Heart right ventricle (tissue), 16 donors: Measurements from ENCODE around the gene HERC3. TPM values are rescaled to one million over a fixed set of nuclear protein-coding genes. Genes with fewer than 3 reads are reported as not detected.

Experiments used
- ATAC-seq, 8 donors: fragments of 200-7000 bp; cut with Tn5 transposase; one replicate each; pipeline ENCODE4 v1.9.1; 2020; ENCODE audit warnings: mild to moderate bottlenecking in 8 of 8, moderate library complexity in 8 of 8, moderate number of reproducible peaks in 1 of 8
- DNase-seq, 2 donors: peaks; one replicate each; pipeline ENCODE4 v3.0.0-alpha.2; 2020
- H3K27ac ChIP-seq, 10 donors: fragments of 200-600 bp; sonication (generic) in 2 of 10; one replicate each; pipeline versions ENCODE4 v1.5.0 to v1.8.0; 2020 to 2022; ENCODE audit warnings: mild to moderate bottlenecking in 3 of 10
- H3K27me3 ChIP-seq, 7 donors: fragments of 200-600 bp; one replicate each; pipeline ENCODE4 v1.8.0; 2021 to 2022; ENCODE audit warnings: mild to moderate bottlenecking in 2 of 7
- H3K36me3 ChIP-seq, 9 donors: fragments of 200-600 bp; sonication (generic) in 1 of 9; one replicate each; pipeline versions ENCODE4 v1.5.0 to v1.8.0; 2020 to 2022; ENCODE audit warnings: mild to moderate bottlenecking in 2 of 9
- H3K4me1 ChIP-seq, 9 donors: fragments of 200-600 bp; sonication (generic) in 1 of 9; one replicate each; pipeline versions ENCODE4 v1.5.0 to v1.8.0; 2020 to 2022; ENCODE audit warnings: mild to moderate bottlenecking in 4 of 9
- H3K4me3 ChIP-seq, 10 donors: fragments of 200-600 bp; sonication (generic) in 2 of 10; one replicate each; pipeline versions ENCODE4 v1.5.0 to v1.8.0; 2020 to 2022; ENCODE audit warnings: mild to moderate bottlenecking in 7 of 10, moderate library complexity in 2 of 10
- H3K9me3 ChIP-seq, 11 donors: fragments of 200-600 bp in 10 of 11; sonication (generic) in 2 of 11; one replicate each; pipeline versions ENCODE4 v1.5.0 to v1.8.0; 2013 to 2022; ENCODE audit warnings: mild to moderate bottlenecking in 2 of 11, control low read depth in 1 of 11, moderate library complexity in 1 of 11
- CTCF ChIP-seq, 9 donors: fragments of 200-600 bp; sonication (generic) in 2 of 9; IDR thresholded peaks; one replicate each; pipeline versions ENCODE4 v1.5.0 to v1.8.0; 2021 to 2022; ENCODE audit warnings: antibody characterized with exemption in 9 of 9, mild to moderate bottlenecking in 5 of 9, moderate library complexity in 1 of 9
- WGBS, 2 donors: extraction: QIAGEN DNeasy Blood & Tissue Kit; methylation state at CpG; one replicate each; pipeline ENCODE4 v1.1.7; 2013; ENCODE audit warnings: inconsistent platforms in 1 of 2; 5-methylcytosine and 5-hydroxymethylcytosine counted together
- intact Hi-C, 10 donors: fragments of 100-400 bp; cut with DNase I; formaldehyde crosslinking; loops; one replicate each; pipeline versions ENCODE4 v1.11.1 to v1.14.2; 2022
- polyA plus RNA-seq, 2 donors: library from polyadenylated mRNA; stranded (reverse); fragments of 200-250 nt; gene quantifications; one replicate each; pipeline ENCODE4 v1.2.3, GENCODE V29; 2013
- total RNA-seq, 10 donors: library from RNA; stranded (reverse); fragmentation: NEBNext Ultra II Directional in 3 of 10; extraction: Animal tissue kit (Norgen Biotek cat#: 25700) in 3 of 10; gene quantifications; one replicate each; pipeline versions ENCODE4 v1.2.1 to v1.2.4, GENCODE V29; 2021 to 2023
- donor health status: Arrhythmogenic right ventricular cardiomyopathy.
- donor health status: ischemic (EF 13 %, LVEDD 7.1; RV severe dilation, severe dysfunction).
- donor health status: healthy with polysubstance abuse.
- donor health status: DM: no; HTN: yes; CAD: no.
- donor health status: DM: no; HTN: no; CAD: no.
- donor health status: ischemic (EF 25% LVEDD 6.9; RV normal size, moderate dysfunction).
- donor health status: ischemic (EF 25% LVEDD 5.7; RV mildly dilated, moderate dysfunction).
- donor health status: healthy.
- donor health status: DM: yes; HTN: yes; CAD: no.
- donor health status: Ischemic cardiomyopathy.
- donor health status: ischemic (EF 35%, LVEDD 5.7; RV mildly dilated, moderate dysfunction).
- donor health status: nonischemic (EF 11% LVEDD 7.7; RV severe dilation, severe dysfunction).
- donor health status: DM: yes; HTN: yes; CAD: no.
- donor health status: PGD.
- donor health status: ischemic (EF 29% LVEDD 5.4; RV normal size, mild dysfunction).
- donor health status: nonischemic (EF 23%, LVEDD 6.1; RV moderate dilation, normal function).

The HERC3 gene
- total and polyA plus RNA-seq, 12 donors, result 8.5 to 62.6 (median 46.5) TPM

- Histone ChIP-seq H3K36me3 (peaks cover 0 to 100% (median 24%) of the 10 kb centered on the region in 9 donors), H3K27ac (peak overlapping the region in 5 of 10 donors; percentile 26 to 72 (median 52)), H3K4me3 (no peak overlapping the region), H3K9me3 (no peaks in the 10 kb centered on the region), H3K27me3 (no peaks in the 10 kb centered on the region), H3K4me1 (peaks cover 3 to 52% (median 29%) of the 10 kb centered on the region in 9 donors)
- TF ChIP-seq CTCF (IDR thresholded peaks at IDR 0.05), result no peak
- ATAC-seq, result peak; percentile 66 to 86 (median 76)
- DNase-seq, result peak; percentile 30 to 47
- WGBS, 2 donors, result 72 to 80% methylated on average over 6 of the region's 6 CpGs
- intact Hi-C loops, result loop anchor here in 1 of 10 donors (10.0 kb wide), 1 partner anchor 77 kb away; no protein-coding TSS in a partner anchor
Measured at GRCh38 chr4:88728146-88728545, 135.9 kb downstream of the HERC3 start.

GRCh38 chr4:88729146-88729760 lies 137.0 kb downstream of the HERC3 start:
- 72 to 73% methylated on average over 6 of the region's 6 CpGs for WGBS, 2 donors
- no peaks in the 10 kb centered on the region for H3K27me3 ChIP-seq
- TF ChIP-seq CTCF (IDR thresholded peaks at IDR 0.05), result peak in 1 of 9 donors; percentile 18
- peaks cover 3 to 41% (median 23%) of the 10 kb centered on the region in 9 donors for H3K4me1 ChIP-seq
- intact Hi-C loops, result loop anchor here in 1 of 10 donors (10.0 kb wide), 1 partner anchor 76 kb away; no protein-coding TSS in a partner anchor
- peak in 3 of 8 donors; percentile 20 to 22 (median 20) for ATAC-seq
- no peak for DNase-seq
- peak overlapping the region in 2 of 10 donors; percentile 27 to 72 for H3K27ac ChIP-seq
- no peaks in the 10 kb centered on the region for H3K9me3 ChIP-seq
- H3K4me3 ChIP-seq, result no peak overlapping the region
- H3K36me3 ChIP-seq, result peaks cover 0 to 99% (median 13%) of the 10 kb centered on the region in 9 donors

- Histone ChIP-seq H3K4me3 (no peak overlapping the region), H3K36me3 (peaks cover 0 to 99% (median 13%) of the 10 kb centered on the region in 9 donors), H3K27me3 (no peaks in the 10 kb centered on the region), H3K27ac (no peak overlapping the region), H3K4me1 (peaks cover 3 to 42% (median 28%) of the 10 kb centered on the region in 9 donors), H3K9me3 (no peaks in the 10 kb centered on the region)
- intact Hi-C loops, result no loop called here
- DNase-seq (no peak), ATAC-seq (no peak)
- TF ChIP-seq CTCF (IDR thresholded peaks at IDR 0.05), result no peak
- WGBS, 2 donors, result 94 to 95% methylated on average over 5 of the region's 5 CpGs
Measured at GRCh38 chr4:88730811-88731210, 138.5 kb downstream of the HERC3 start.

GRCh38 chr4:88731381-88731780 lies 139.1 kb downstream of the HERC3 start:
- Histone ChIP-seq H3K9me3 (no peaks in the 10 kb centered on the region), H3K4me3 (no peak overlapping the region), H3K36me3 (peaks cover 0 to 99% (median 13%) of the 10 kb centered on the region in 9 donors), H3K27me3 (no peaks in the 10 kb centered on the region), H3K4me1 (peaks cover 5 to 47% (median 28%) of the 10 kb centered on the region in 9 donors), H3K27ac (no peak overlapping the region)
- intact Hi-C loops, result no loop called here
- DNase-seq (no peak), ATAC-seq (no peak)
- TF ChIP-seq CTCF (IDR thresholded peaks at IDR 0.05), result no peak
- 79 to 84% methylated on average over 4 of the region's 4 CpGs for WGBS, 2 donors
